Right cardiac atrium (tissue), 5 donors: ENCODE measurements around the gene SRD5A1. TPM values are rescaled to one million over a fixed set of nuclear protein-coding genes. Genes with fewer than 3 reads are reported as not detected.
"Not testable (repeated sequence)": the region's sequence is repeated elsewhere in the genome, so short reads cannot be mapped to it uniquely, and the experiment has no call there.

Experiments
- ATAC-seq, 2 donors: fragments of 200-7000 bp; cut with Tn5 transposase; one replicate each; pipeline versions ENCODE4 v1.8.0 to v1.9.1; 2020; ENCODE audit warnings: moderate library complexity in 2 of 2, mild to moderate bottlenecking in 1 of 2
- DNase-seq, 3 donors: peaks; one replicate each; pipeline ENCODE4 v3.0.0-alpha.2; 2020
- H3K27ac ChIP-seq: one replicate; pipeline ENCODE4 v1.5.1; 2013; ENCODE audit warnings: mild to moderate bottlenecking, low read length, control low read depth, moderate library complexity
- H3K27me3 ChIP-seq: one replicate; pipeline ENCODE4 v1.6.1; 2013; ENCODE audit not compliant: control insufficient read depth, insufficient read depth
- H3K4me1 ChIP-seq: one replicate; pipeline ENCODE4 v1.6.1; 2013; ENCODE audit warnings: low read length; ENCODE audit not compliant: control insufficient read depth, insufficient read depth
- H3K4me3 ChIP-seq: one replicate; pipeline ENCODE4 v1.5.1; 2013; ENCODE audit warnings: low read length, control low read depth
- H3K9me3 ChIP-seq: one replicate; pipeline ENCODE4 v1.6.1; 2013; ENCODE audit warnings: low read length; ENCODE audit not compliant: control insufficient read depth
- WGBS: extraction: QIAGEN DNeasy Blood & Tissue Kit; methylation state at CpG from one replicate; pipeline ENCODE4 v1.1.7; 2013; 5-methylcytosine and 5-hydroxymethylcytosine counted together
- intact Hi-C, 4 donors: fragments of 100-400 bp; cut with DNase I; formaldehyde crosslinking; loops; one replicate each; pipeline versions ENCODE4 v1.11.0 to v1.14.0; 2022 to 2023
- polyA plus RNA-seq: library from polyadenylated mRNA; stranded (reverse); fragments of 200-250 nt; gene quantifications from one replicate; pipeline ENCODE4 v1.2.3, GENCODE V29; 2013
- total RNA-seq, 4 donors: library from RNA; stranded (reverse); fragmentation: NEBNext Ultra II Directional; extraction: Animal tissue kit (Norgen Biotek cat#: 25700); gene quantifications; one replicate each; pipeline ENCODE4 v1.2.1, GENCODE V29; 2021
- donor health status: healthy with polysubstance abuse.
- donor health status: DM: no; HTN: yes; CAD: no.
- donor health status: DM: no; HTN: no; CAD: no.
- donor health status: DM: no; HTN: yes; CAD: no; lungs with severe emphysema.
- donor health status: DM: yes; HTN: yes; CAD: no.

Gene SRD5A1
- total and polyA plus RNA-seq, 5 donors, result 1.4 to 3.0 (median 2.9) TPM

GRCh38 chr5:6667648-6668047 is 34.4 kb downstream of the SRD5A1 start:
- 94% methylated on average over 5 of the region's 5 CpGs for WGBS
- H3K4me1 ChIP-seq, result no peaks in the 10 kb centered on the region
- H3K4me3 ChIP-seq, result no peak overlapping the region
- H3K27ac ChIP-seq, result no peak overlapping the region
- ATAC-seq, result no peak
- H3K27me3 ChIP-seq, result no peaks in the 10 kb centered on the region
- peaks cover 9% of the 10 kb centered on the region for H3K9me3 ChIP-seq
- no peak for DNase-seq
- intact Hi-C loops, result no loop called here

DNA sequence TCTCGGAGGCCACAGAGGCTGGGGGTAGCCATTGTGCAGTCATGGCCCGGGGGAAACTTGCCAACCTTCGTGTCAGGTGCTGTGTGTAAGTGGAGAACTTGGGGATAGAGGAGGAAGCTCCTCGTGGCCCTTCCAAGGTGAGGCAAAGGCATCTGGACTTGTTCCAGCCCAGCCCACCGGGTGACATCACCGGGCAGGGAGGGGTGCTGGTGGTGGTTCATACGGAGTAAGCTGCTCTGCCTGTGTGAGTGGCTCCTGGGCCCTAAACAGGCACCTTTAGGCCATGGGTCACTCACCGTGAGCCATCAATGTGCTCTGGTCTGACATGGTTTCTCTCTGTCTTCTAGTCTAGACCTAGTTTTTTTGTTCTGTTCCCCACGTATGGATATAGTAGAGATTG is 35.5 kb downstream of the SRD5A1 start:
- intact Hi-C loops, ATAC-seq, H3K4me3 ChIP-seq, H3K27me3 ChIP-seq, H3K4me1 ChIP-seq, H3K27ac ChIP-seq, DNase-seq: not testable (repeated sequence)
- 81% methylated on average over 9 of the region's 9 CpGs for WGBS
- H3K9me3 ChIP-seq, result peaks cover 10% of the 10 kb centered on the region

- Histone ChIP-seq H3K27me3 (no peaks in the 10 kb centered on the region), H3K4me1 (no peaks in the 10 kb centered on the region), H3K9me3 (peaks cover 8% of the 10 kb centered on the region), H3K27ac (no peak overlapping the region), H3K4me3 (no peak overlapping the region)
- intact Hi-C loops, result no loop called here
- no peak for DNase-seq
- WGBS, result 66% methylated on average over 5 of the region's 5 CpGs
- ATAC-seq, result no peak
Observed at GRCh38 chr5:6673031-6673430, 39.8 kb downstream of the SRD5A1 start.

- Histone ChIP-seq H3K27ac (no peak overlapping the region), H3K27me3 (no peaks in the 10 kb centered on the region), H3K4me3 (no peak overlapping the region), H3K9me3 (peaks cover 8% of the 10 kb centered on the region), H3K4me1 (no peaks in the 10 kb centered on the region)
- 95% methylated on average over 1 of the region's 1 CpG for WGBS
- ATAC-seq, result no peak
- intact Hi-C loops, result no loop called here
- no peak for DNase-seq
Observed at GRCh38 chr5:6673963-6674362, 40.7 kb downstream of the SRD5A1 start.

- Histone ChIP-seq H3K9me3 (peaks cover 8% of the 10 kb centered on the region), H3K4me3 (no peak overlapping the region), H3K4me1 (no peaks in the 10 kb centered on the region), H3K27ac (no peak overlapping the region), H3K27me3 (no peaks in the 10 kb centered on the region)
- intact Hi-C loops, result no loop called here
- ATAC-seq, result no peak
- DNase-seq, result no peak
- 98% methylated on average over 3 of the region's 3 CpGs for WGBS
Observed at GRCh38 chr5:6674421-6674820, 41.2 kb downstream of the SRD5A1 start.

GRCh38 chr5:6674886-6675285 is 41.6 kb downstream of the SRD5A1 start:
- Histone ChIP-seq H3K4me3 (no peak overlapping the region), H3K4me1 (no peaks in the 10 kb centered on the region), H3K27ac (no peak overlapping the region), H3K9me3 (peaks cover 13% of the 10 kb centered on the region), H3K27me3 (no peaks in the 10 kb centered on the region)
- intact Hi-C loops, result no loop called here
- WGBS, result 95% methylated on average over 10 of the region's 10 CpGs
- DNase-seq (no peak), ATAC-seq (no peak)

- Histone ChIP-seq H3K4me1 (no peaks in the 10 kb centered on the region), H3K27ac (no peak overlapping the region), H3K9me3 (peaks cover 13% of the 10 kb centered on the region), H3K27me3 (no peaks in the 10 kb centered on the region), H3K4me3 (no peak overlapping the region)
- intact Hi-C loops, result no loop called here
- ATAC-seq, result no peak
- WGBS, result 90% methylated on average over 5 of the region's 5 CpGs
- DNase-seq, result no peak
Observed at GRCh38 chr5:6675784-6676491, 42.7 kb downstream of the SRD5A1 start.

GRCh38 chr5:6676702-6677101 is 43.5 kb downstream of the SRD5A1 start:
- H3K4me1 ChIP-seq, result no peaks in the 10 kb centered on the region
- no peak for ATAC-seq
- H3K27ac ChIP-seq, result no peak overlapping the region
- H3K27me3 ChIP-seq, result no peaks in the 10 kb centered on the region
- H3K4me3 ChIP-seq, result no peak overlapping the region
- DNase-seq, result no peak
- intact Hi-C loops, result no loop called here
- WGBS, result 73% methylated on average over 2 of the region's 2 CpGs
- H3K9me3 ChIP-seq, result peaks cover 17% of the 10 kb centered on the region

GRCh38 chr5:6678385-6678784 is 45.1 kb downstream of the SRD5A1 start:
- no peak for DNase-seq

DNA sequence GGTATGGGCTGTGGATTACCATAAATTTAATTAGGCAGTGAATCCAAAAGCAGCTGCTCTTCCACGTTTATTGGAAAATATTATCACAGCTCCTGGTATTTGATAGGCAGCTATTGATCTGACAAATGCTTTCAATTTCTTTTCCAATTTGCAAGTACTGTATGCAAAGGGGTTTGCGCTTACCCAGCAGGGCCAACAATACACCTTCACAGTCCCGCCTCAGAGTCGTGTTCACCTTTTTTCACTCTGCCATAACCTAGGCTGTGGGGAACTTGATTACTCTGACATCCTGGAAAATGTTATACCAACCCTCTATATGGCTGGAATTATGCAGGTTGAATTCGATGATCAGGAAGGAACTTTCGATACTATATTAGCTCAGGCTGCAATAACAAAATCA is 47.7 kb downstream of the SRD5A1 start:
- 64% methylated on average over 6 of the region's 6 CpGs for WGBS

More at GRCh38 chr5:6678385-6678784, 45.1 kb downstream of the SRD5A1 start:
- Histone ChIP-seq H3K4me1 (no peaks in the 10 kb centered on the region), H3K4me3 (no peak overlapping the region), H3K27ac (no peak overlapping the region), H3K9me3 (peaks cover 14% of the 10 kb centered on the region), H3K27me3 (no peaks in the 10 kb centered on the region)
- 80% methylated on average over 1 of the region's 1 CpG for WGBS
- intact Hi-C loops, result no loop called here
- ATAC-seq, result no peak

GRCh38 chr5:6681682-6682081 is 48.4 kb downstream of the SRD5A1 start:
- no peaks in the 10 kb centered on the region for H3K4me1 ChIP-seq
- WGBS, result 43% methylated on average over 2 of the region's 2 CpGs
- ATAC-seq, result no peak

More for the DNA sequence above, 47.7 kb downstream of the SRD5A1 start:
- no peak overlapping the region for H3K27ac ChIP-seq
- no peaks in the 10 kb centered on the region for H3K4me1 ChIP-seq
- DNase-seq (no peak), ATAC-seq (no peak)
- intact Hi-C loops, result no loop called here
- no peaks in the 10 kb centered on the region for H3K27me3 ChIP-seq
- peaks cover 14% of the 10 kb centered on the region for H3K9me3 ChIP-seq
- no peak overlapping the region for H3K4me3 ChIP-seq

GRCh38 chr5:6682239-6682638 is 49.0 kb downstream of the SRD5A1 start:
- no peaks in the 10 kb centered on the region for H3K4me1 ChIP-seq
- no peak for DNase-seq
- H3K9me3 ChIP-seq, result peaks cover 14% of the 10 kb centered on the region
- 61% methylated on average over 11 of the region's 11 CpGs for WGBS
- no peak overlapping the region for H3K27ac ChIP-seq
- no peak for ATAC-seq
- intact Hi-C loops, result no loop called here
- no peaks in the 10 kb centered on the region for H3K27me3 ChIP-seq
- H3K4me3 ChIP-seq, result no peak overlapping the region

More at GRCh38 chr5:6681682-6682081, 48.4 kb downstream of the SRD5A1 start:
- no peak overlapping the region for H3K4me3 ChIP-seq
- H3K27ac ChIP-seq, result no peak overlapping the region
- DNase-seq, result no peak
- no peaks in the 10 kb centered on the region for H3K27me3 ChIP-seq
- intact Hi-C loops, result no loop called here
- H3K9me3 ChIP-seq, result peaks cover 14% of the 10 kb centered on the region
